PC-3 (cell line): Measurements from ENCODE around the gene TXNIP. TPM values are rescaled to one million over a fixed set of nuclear protein-coding genes. Genes with fewer than 3 reads are reported as not detected.

ENCODE experiments used
- ATAC-seq: fragments of 200-7000 bp; cut with Tn5 transposase; 2 replicates; pipeline ENCODE4 v1.9.1; 2020; ENCODE audit warnings: mild to moderate bottlenecking, moderate library complexity
- BruUV-seq: library from RNA; stranded (reverse); fragments of 400-500 nt; replicated peaks from 2 replicates; lab custom pipeline; 2021; lab: Mats Ljungman, UMichigan
- CTCF ChIA-PET: fragments of 300-600 bp; sonication (Branson Sonifier 250); formaldehyde crosslinking; loops from one replicate; lab custom pipeline; 2022; ENCODE audit warnings: antibody characterized with exemption; lab: Charles Lee
- POLR2A ChIA-PET: fragments of 300-600 bp; sonication (Branson Sonifier 250); formaldehyde crosslinking; loops from one replicate; lab custom pipeline; 2022; ENCODE audit warnings: antibody characterized with exemption; ENCODE audit not compliant: unreplicated experiment; lab: Charles Lee
- DNase-seq: peaks from one replicate; pipeline ENCODE4 v3.0.0-alpha.2; 2015
- H2AFZ ChIP-seq: fragments of 300-600 bp; sonication (generic); 2 replicates; pipeline ENCODE4 v1.6.0; 2016; ENCODE audit warnings: antibody characterized with exemption, low read length
- H3F3A ChIP-seq: fragments of 300-600 bp; sonication (generic); one replicate; pipeline ENCODE4 v1.6.0; 2017; ENCODE audit warnings: antibody characterized with exemption, low read length, control low read depth, mild to moderate bottlenecking; ENCODE audit not compliant: unreplicated experiment
- H3K27ac ChIP-seq: fragments of 300-600 bp; sonication (generic); 2 replicates; pipeline ENCODE4 v1.5.1; 2016; ENCODE audit warnings: mild to moderate bottlenecking, low read length
- H3K27me3 ChIP-seq: fragments of 300-600 bp; sonication (generic); 2 replicates; pipeline ENCODE4 v1.6.1; 2016; ENCODE audit warnings: low read length, mixed read lengths
- H3K36me3 ChIP-seq: fragments of 300-600 bp; sonication (generic); 2 replicates; pipeline ENCODE4 v1.6.1; 2016; ENCODE audit warnings: low read depth, mixed run types, low read length, mixed read lengths
- H3K4me1 ChIP-seq: fragments of 300-600 bp; sonication (generic); 2 replicates; pipeline ENCODE4 v1.5.1; 2016; ENCODE audit warnings: low read length; ENCODE audit not compliant: insufficient read depth
- H3K4me2 ChIP-seq: fragments of 300-600 bp; sonication (generic); 2 replicates; pipeline ENCODE4 v1.6.0; 2016; ENCODE audit warnings: low read length
- H3K4me3 ChIP-seq: fragments of 300-600 bp; sonication (generic); 2 replicates; pipeline ENCODE4 v1.5.1; 2016; ENCODE audit warnings: mild to moderate bottlenecking, low read length, mixed read lengths
- H3K79me2 ChIP-seq: fragments of 300-600 bp; sonication (generic); 2 replicates; pipeline ENCODE4 v1.6.1; 2017; ENCODE audit warnings: low read length, mixed read lengths
- H3K9ac ChIP-seq: fragments of 300-600 bp; sonication (generic); 2 replicates; pipeline ENCODE4 v1.6.0; 2016; ENCODE audit warnings: mild to moderate bottlenecking, low read length
- H3K9me2 ChIP-seq: fragments of 300-600 bp; sonication (generic); replicated peaks from 2 replicates; pipeline ENCODE4 v1.6.1; 2016; ENCODE audit warnings: mixed run types, low read length, mixed read lengths
- H3K9me3 ChIP-seq: fragments of 300-600 bp; sonication (generic); 2 replicates; pipeline ENCODE4 v1.6.1; 2016; ENCODE audit warnings: low read length, mixed read lengths
- H4K20me1 ChIP-seq: fragments of 300-600 bp; sonication (generic); 2 replicates; pipeline ENCODE4 v1.6.1; 2016; ENCODE audit warnings: low read length, mixed read lengths
- EZH2 ChIP-seq: fragments of 300-600 bp; sonication (generic); IDR thresholded peaks from one replicate; pipeline ENCODE4 v1.6.1; 2017; ENCODE audit warnings: antibody characterized with exemption, mild to moderate bottlenecking, low read length; ENCODE audit not compliant: unreplicated experiment
- EZH2phosphoT487 ChIP-seq: fragments of 300-600 bp; sonication (generic); IDR thresholded peaks from 2 replicates; pipeline ENCODE4 v1.6.1; 2018; ENCODE audit warnings: mild to moderate bottlenecking, antibody characterized with exemption, low read length, borderline replicate concordance
- intact Hi-C: fragments of 100-400 bp; cut with micrococcal nuclease; formaldehyde crosslinking; loops from 2 replicates; pipeline ENCODE4 v1.9.0; 2023
- total RNA-seq: library from RNA; depleted of rRNA; stranded (reverse); fragments of >200 nt; gene quantifications from 2 replicates; pipeline ENCODE4 v1.2.3, GENCODE V29; 2014
- TF ChIP-seq, protein P1 (sequence below): fragments of 300-600 bp; sonication (generic); conservative IDR thresholded peaks from 2 replicates; pipeline ENCODE4 v1.5.1; 2017; ENCODE audit warnings: antibody characterized with exemption, low read depth, mild to moderate bottlenecking, low read length

TXNIP gene
- total RNA-seq, 1 experiment from 2014 or later, result 45.3 TPM

DNA sequence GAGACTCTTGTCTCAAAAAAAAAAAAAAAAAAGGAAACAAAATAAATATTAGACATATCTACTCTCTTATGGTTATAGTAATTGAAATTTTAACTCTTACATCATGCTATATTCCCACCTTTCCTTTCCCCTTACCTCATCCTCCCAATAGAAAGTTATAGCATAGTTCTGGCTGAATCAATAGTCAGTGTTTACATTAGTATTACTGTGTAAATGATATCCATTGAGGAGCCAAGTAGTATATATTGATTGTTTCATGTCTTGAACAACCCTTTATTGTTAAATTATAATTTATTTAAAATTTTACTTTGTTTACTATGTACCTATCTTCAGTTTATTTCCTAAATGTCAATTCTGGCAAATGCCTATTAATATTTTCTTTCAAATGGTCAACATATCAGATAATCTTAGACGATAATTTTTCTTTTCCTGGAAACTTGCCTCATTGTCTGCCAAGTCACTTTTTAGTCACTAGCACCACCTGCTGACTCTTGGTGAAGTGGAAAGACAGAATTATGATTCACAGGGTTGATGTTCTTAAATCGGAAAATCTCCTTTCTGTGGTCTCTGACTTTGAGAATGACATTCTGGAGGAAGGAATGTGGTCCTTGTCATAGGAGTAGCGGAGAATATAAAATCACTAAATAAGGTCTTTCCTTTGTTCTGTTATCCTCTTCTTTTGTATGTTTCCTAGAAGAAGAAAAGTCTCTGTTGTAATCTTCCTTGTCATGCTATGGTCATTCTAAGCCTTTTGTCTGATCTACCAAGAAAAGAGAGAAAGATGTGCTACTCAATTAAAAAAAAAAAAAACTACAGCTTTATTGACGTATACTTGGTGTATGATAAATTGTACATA lies 16.6 kb upstream of the TXNIP start:
- Histone ChIP-seq H3K4me3 (no peak overlapping the region), H3K9me3 (no peaks in the 10 kb centered on the region), H3K4me1 (peaks cover 4% of the 10 kb centered on the region; the same call in 1 of the 2 replicates), H3K9ac (no peak overlapping the region), H3K27ac (no peak overlapping the region), H3K36me3 (no peaks in the 10 kb centered on the region), H3K79me2 (no peaks in the 10 kb centered on the region), H3F3A (no peaks in the 10 kb centered on the region), H3K4me2 (peak overlapping the region; percentile 64), H3K27me3 (no peaks in the 10 kb centered on the region), H4K20me1 (no peaks in the 10 kb centered on the region), H2AFZ (peak overlapping the region; percentile 42), H3K9me2 (no peaks in the 10 kb centered on the region)
- peak; percentile 96 for DNase-seq
- intact Hi-C loops, result loop anchor here (1.0 to 10.0 kb wide), 6 partner anchors 36 to 288 kb away; partner anchors contain the start of genes ANKRD34A, NUDT17, POLR3GL and RBM8A
- TF ChIP-seq, protein P1, sequence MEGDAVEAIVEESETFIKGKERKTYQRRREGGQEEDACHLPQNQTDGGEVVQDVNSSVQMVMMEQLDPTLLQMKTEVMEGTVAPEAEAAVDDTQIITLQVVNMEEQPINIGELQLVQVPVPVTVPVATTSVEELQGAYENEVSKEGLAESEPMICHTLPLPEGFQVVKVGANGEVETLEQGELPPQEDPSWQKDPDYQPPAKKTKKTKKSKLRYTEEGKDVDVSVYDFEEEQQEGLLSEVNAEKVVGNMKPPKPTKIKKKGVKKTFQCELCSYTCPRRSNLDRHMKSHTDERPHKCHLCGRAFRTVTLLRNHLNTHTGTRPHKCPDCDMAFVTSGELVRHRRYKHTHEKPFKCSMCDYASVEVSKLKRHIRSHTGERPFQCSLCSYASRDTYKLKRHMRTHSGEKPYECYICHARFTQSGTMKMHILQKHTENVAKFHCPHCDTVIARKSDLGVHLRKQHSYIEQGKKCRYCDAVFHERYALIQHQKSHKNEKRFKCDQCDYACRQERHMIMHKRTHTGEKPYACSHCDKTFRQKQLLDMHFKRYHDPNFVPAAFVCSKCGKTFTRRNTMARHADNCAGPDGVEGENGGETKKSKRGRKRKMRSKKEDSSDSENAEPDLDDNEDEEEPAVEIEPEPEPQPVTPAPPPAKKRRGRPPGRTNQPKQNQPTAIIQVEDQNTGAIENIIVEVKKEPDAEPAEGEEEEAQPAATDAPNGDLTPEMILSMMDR, result peak; percentile 98
- TF ChIP-seq EZH2 (no peak), EZH2phosphoT487 (no peak)
- ChIA-PET POLR2A (no interaction called here), CTCF (interaction anchor here (0.7 to 1.0 kb wide), 2 partner anchors 111 to 121 kb away, joined by 3 to 8 read pairs; no protein-coding TSS in a partner anchor)
- peak; percentile 79 for ATAC-seq
- BruUV-seq, result no TSS peak

DNA sequence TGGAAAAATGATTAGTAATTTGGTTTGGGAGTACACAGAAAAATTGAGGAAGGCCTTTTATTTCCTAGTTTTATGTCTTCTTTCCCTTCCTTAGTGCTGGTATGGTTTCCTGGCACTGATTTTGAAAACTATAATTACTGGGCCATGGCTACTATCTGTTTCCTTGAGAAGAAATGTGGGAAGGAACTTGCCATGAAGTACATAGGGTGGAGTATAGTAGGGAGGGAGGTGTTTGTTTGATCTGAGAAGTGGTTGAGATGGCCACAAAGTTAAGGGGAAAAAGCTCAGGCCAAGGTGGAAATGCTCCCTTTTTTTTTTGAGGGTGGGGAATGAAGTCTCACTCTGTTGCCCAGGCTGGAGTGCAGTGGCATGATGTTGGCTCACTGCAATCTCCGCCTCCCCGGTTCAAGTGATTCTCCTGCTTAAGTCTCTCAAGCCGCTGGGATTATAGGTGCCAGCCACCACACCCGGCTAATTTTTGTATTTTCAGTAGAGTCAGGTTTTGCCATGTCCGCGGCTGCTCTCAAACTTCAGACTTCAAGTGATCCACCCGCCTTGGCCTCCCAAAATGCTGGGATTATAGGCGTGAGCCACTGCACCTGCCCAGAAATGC lies 13.9 kb upstream of the TXNIP start:
- Histone ChIP-seq H3F3A (no peaks in the 10 kb centered on the region), H3K9ac (no peak overlapping the region), H3K9me3 (no peaks in the 10 kb centered on the region), H3K36me3 (no peaks in the 10 kb centered on the region), H3K27ac (no peak overlapping the region), H3K79me2 (no peaks in the 10 kb centered on the region), H3K9me2 (no peaks in the 10 kb centered on the region), H3K4me3 (no peak overlapping the region), H4K20me1 (no peaks in the 10 kb centered on the region), H3K4me2 (no peak overlapping the region), H3K27me3 (no peaks in the 10 kb centered on the region), H2AFZ (no peak overlapping the region), H3K4me1 (peaks cover 7% of the 10 kb centered on the region; the same call in 1 of the 2 replicates)
- CTCF ChIA-PET, result interaction anchor here (0.6 kb wide), 1 partner anchor 10 kb away, joined by 7 read pairs; no protein-coding TSS in a partner anchor
- DNase-seq, result no peak
- no peak for ATAC-seq
- no TSS peak for BruUV-seq
- TF ChIP-seq EZH2phosphoT487 (no peak), EZH2 (no peak)
- TF ChIP-seq, protein P1, result no peak
- intact Hi-C loops, result loop anchor here (10.0 kb wide), 1 partner anchor 285 kb away; no protein-coding TSS in a partner anchor
- POLR2A ChIA-PET, result no interaction called here
